Gastroesophageal sphincter (tissue), 4 donors: Measurements from ENCODE around the gene CDK4. TPM values are rescaled to one million over a fixed set of nuclear protein-coding genes. Genes with fewer than 3 reads are reported as not detected.

ENCODE experiments used
- ATAC-seq: fragments of 150-250 bp; one replicate; pipeline ENCODE4 v1.9.1; 2016; ENCODE audit warnings: mild to moderate bottlenecking, moderate library complexity
- H3K27ac ChIP-seq, 4 donors: fragments of 200-600 bp; sonication (generic) in 3 of 4; 1 replicate in 3 of 4; 2 replicates in 1 of 4; pipeline ENCODE4 v1.5.1; 2016 to 2019
- H3K27me3 ChIP-seq: fragments of 200-600 bp; sonication (generic); one replicate; pipeline ENCODE4 v1.5.1; 2019
- H3K36me3 ChIP-seq, 2 donors: fragments of 200-600 bp; sonication (generic); one replicate each; pipeline ENCODE4 v1.5.1; 2019; ENCODE audit warnings: control low read depth in 1 of 2
- H3K4me1 ChIP-seq, 3 donors: fragments of 200-600 bp; sonication (generic); 1 replicate in 2 of 3; 2 replicates in 1 of 3; pipeline ENCODE4 v1.5.1; 2016 to 2019; ENCODE audit warnings: control low read depth in 2 of 3
- H3K4me3 ChIP-seq, 2 donors: fragments of 200-600 bp; sonication (generic); one replicate each; pipeline ENCODE4 v1.5.1; 2019; ENCODE audit warnings: mild to moderate bottlenecking in 1 of 2, moderate library complexity in 1 of 2
- H3K9me3 ChIP-seq, 3 donors: fragments of 200-600 bp; sonication (generic); one replicate each; pipeline ENCODE4 v1.5.1; 2017 to 2019; ENCODE audit warnings: control low read depth in 2 of 3
- CTCF ChIP-seq, 4 experiments: fragments of 200-600 bp in 2 of 4; fragments of 450-650 bp in 2 of 4; sonication (generic) in 1 of 4; IDR thresholded peaks; one replicate each; pipeline ENCODE4 v1.5.1; 2017 to 2019; ENCODE audit warnings: antibody characterized with exemption in 4 of 4, mild to moderate bottlenecking in 2 of 4, moderate library complexity in 2 of 4
- EP300 ChIP-seq: sonication (generic); formaldehyde crosslinking; IDR thresholded peaks from one replicate; pipeline ENCODE4 v1.6.1; 2017; ENCODE audit warnings: antibody characterized with exemption, mild to moderate bottlenecking
- POLR2A ChIP-seq, 2 donors: fragments of 450-650 bp; IDR thresholded peaks; one replicate each; pipeline ENCODE4 v1.6.1; 2017; ENCODE audit warnings: antibody characterized with exemption in 2 of 2, mild to moderate bottlenecking in 2 of 2, moderate library complexity in 1 of 2
- POLR2AphosphoS5 ChIP-seq: sonication (generic); formaldehyde crosslinking; IDR thresholded peaks from one replicate; pipeline ENCODE4 v1.6.1; 2017; ENCODE audit warnings: antibody characterized with exemption
- WGBS, 2 donors: methylation state at CpG; one replicate each; pipeline ENCODE4 v1.1.5; 2018; ENCODE audit warnings: low coverage in 1 of 2; 5-methylcytosine and 5-hydroxymethylcytosine counted together
- total RNA-seq, 4 donors: library from RNA; depleted of rRNA; stranded (reverse); fragments of >200 nt; gene quantifications; one replicate each; pipeline ENCODE4 v1.1.0, GENCODE V29; 2016

The CDK4 gene
- total RNA-seq, 4 donors from 2014 or later: 56.7 to 107 (median 101) TPM

- Histone ChIP-seq H3K27me3 (peaks cover 92% of the 10 kb centered on the region), H3K4me3 (no peak overlapping the region), H3K36me3 (no peaks in the 10 kb centered on the region), H3K9me3 (no peaks in the 10 kb centered on the region), H3K4me1 (peaks cover 0 to 28% (median 4%) of the 10 kb centered on the region in 3 donors), H3K27ac (no peak overlapping the region)
- 43 to 46% methylated on average over 4 to 5 of the region's 5 CpGs for WGBS, 2 donors
- no peak for ATAC-seq
- TF ChIP-seq POLR2AphosphoS5 (no peak), EP300 (no peak), CTCF (IDR thresholded peaks at IDR 0.05) (no peak), POLR2A (IDR thresholded peaks at IDR 0.05) (no peak)
Measured at GRCh38 chr12:57729321-57729844, 22.7 kb downstream of the CDK4 start.

GRCh38 chr12:57727758-57728395, 24.2 kb downstream of the CDK4 start:
- Histone ChIP-seq H3K4me1 (peaks cover 0 to 28% (median 4%) of the 10 kb centered on the region in 3 donors), H3K9me3 (no peaks in the 10 kb centered on the region), H3K36me3 (no peaks in the 10 kb centered on the region), H3K27ac (peak overlapping the region in 1 of 4 donors; percentile 74), H3K27me3 (peaks cover 78% of the 10 kb centered on the region), H3K4me3 (no peak overlapping the region)
- TF ChIP-seq POLR2AphosphoS5 (no peak), POLR2A (IDR thresholded peaks at IDR 0.05) (no peak), EP300 (no peak), CTCF (IDR thresholded peaks at IDR 0.05) (no peak)
- no peak for ATAC-seq
- WGBS, 2 donors: 43 to 61% methylated on average over 6 to 7 of the region's 21 CpGs

GRCh38 chr12:57726884-57727757, 25.0 kb downstream of the CDK4 start:
- TF ChIP-seq POLR2AphosphoS5: no peak
- TF ChIP-seq CTCF (IDR thresholded peaks at IDR 0.05): peak in 3 of 4 experiments; percentile 44 to 47 (median 46)
- no CpG with 5 or more reads among the region's 76 CpGs for WGBS, 2 donors
- Histone ChIP-seq H3K36me3 (peaks cover 0 to under 1% of the 10 kb centered on the region in 2 donors), H3K4me1 (peaks cover 0 to 28% (median 4%) of the 10 kb centered on the region in 3 donors), H3K9me3 (no peaks in the 10 kb centered on the region), H3K27me3 (peaks cover 70% of the 10 kb centered on the region), H3K4me3 (peak overlapping the region; percentile 12 to 74), H3K27ac (peak overlapping the region in 2 of 4 donors; percentile 54 to 74)
- peak; percentile 34 for ATAC-seq

- peak; percentile 82 for ATAC-seq
- no peak for TF ChIP-seq POLR2AphosphoS5
- peak in 3 of 4 experiments; percentile 45 to 76 (median 58) for TF ChIP-seq CTCF (IDR thresholded peaks at IDR 0.05)
- Histone ChIP-seq H3K36me3 (peaks cover 0 to 9% of the 10 kb centered on the region in 2 donors), H3K9me3 (no peaks in the 10 kb centered on the region), H3K27ac (peak overlapping the region in 3 of 4 donors; percentile 54 to 74 (median 64)), H3K4me1 (peaks cover 0 to 28% (median 4%) of the 10 kb centered on the region in 3 donors), H3K4me3 (peak overlapping the region; percentile 12 to 74), H3K27me3 (peaks cover 62% of the 10 kb centered on the region)
- WGBS, 2 donors: no CpG with 5 or more reads among the region's 79 CpGs
Measured at GRCh38 chr12:57726151-57726883, 25.8 kb downstream of the CDK4 start.
